WTC11 (cell line): ENCODE measurements around the gene TRIM41. TPM values are rescaled to one million over a fixed set of nuclear protein-coding genes. Genes with fewer than 3 reads are reported as not detected.
A peak's percentile ranks its signal among the peaks of the same experiment; 100 is the strongest.

Experiments used
- ATAC-seq: fragments of 200-7000 bp; cut with Tn5 transposase; 2 replicates; pipeline ENCODE4 v1.10.0; 2021; ENCODE audit warnings: mild to moderate bottlenecking, moderate library complexity
- CTCF ChIA-PET: fragments of 300-600 bp; sonication (Branson Sonifier 250); formaldehyde crosslinking; loops from one replicate; lab custom pipeline; 2021; ENCODE audit warnings: antibody characterized with exemption; lab: Charles Lee
- POLR2A ChIA-PET: fragments of 350-600 bp; sonication (Branson Sonifier 250); formaldehyde crosslinking; loops from one replicate; lab custom pipeline; 2021; ENCODE audit warnings: antibody characterized with exemption; lab: Charles Lee
- DNase-seq: peaks from one replicate; pipeline ENCODE4 v3.0.0; 2021; ENCODE audit warnings: low spot score
- H3K27ac Mint-ChIP-seq: 2 replicates; pipeline ENCODE4 v1.8.0; 2021; ENCODE audit warnings: mixed read lengths
- H3K27me3 Mint-ChIP-seq: 2 replicates; pipeline ENCODE4 v1.8.0; 2021; ENCODE audit warnings: low read depth, mild to moderate bottlenecking, moderate library complexity, mixed read lengths
- H3K36me3 Mint-ChIP-seq: 2 replicates; pipeline ENCODE4 v1.8.0; 2021; ENCODE audit warnings: mixed read lengths
- H3K4me1 Mint-ChIP-seq: 2 replicates; pipeline ENCODE4 v1.8.0; 2022; ENCODE audit warnings: mixed read lengths
- H3K4me3 Mint-ChIP-seq: 2 replicates; pipeline ENCODE4 v1.8.0; 2021; ENCODE audit warnings: mild to moderate bottlenecking, moderate library complexity, mixed read lengths
- H3K9me3 Mint-ChIP-seq: 2 replicates; pipeline ENCODE4 v1.8.0; 2021; ENCODE audit warnings: mixed read lengths
- FOXJ3 ChIP-seq: sonication (generic); formaldehyde crosslinking; IDR thresholded peaks from 2 replicates; pipeline ENCODE4 v1.9.0; 2021; ENCODE audit warnings: missing genetic modification reagents, mild to moderate bottlenecking, borderline replicate concordance
- HMGA2 ChIP-seq: fragments of 250-450 bp; sonication (Bioruptor Pico); IDR thresholded peaks from 2 replicates; pipeline ENCODE4 v1.4.0; 2021; ENCODE audit warnings: mild to moderate bottlenecking, moderate library complexity
- IRF2 ChIP-seq: sonication (generic); formaldehyde crosslinking; IDR thresholded peaks from 2 replicates; pipeline ENCODE4 v1.8.0; 2022; ENCODE audit warnings: low read depth, missing genetic modification reagents, borderline replicate concordance
- PRRX2 ChIP-seq: fragments of 250-450 bp; sonication (Bioruptor Pico); IDR thresholded peaks from 2 replicates; pipeline ENCODE4 v1.8.0; 2021; ENCODE audit warnings: mild to moderate bottlenecking
- SMAD4 ChIP-seq: sonication (generic); formaldehyde crosslinking; IDR thresholded peaks from 2 replicates; pipeline ENCODE4 v1.8.0; 2022; ENCODE audit warnings: mild to moderate bottlenecking, missing genetic modification reagents
- ZBTB21 ChIP-seq: sonication (generic); formaldehyde crosslinking; IDR thresholded peaks from 2 replicates; pipeline ENCODE4 v1.8.1; 2023; ENCODE audit warnings: mild to moderate bottlenecking, missing genetic modification reagents, borderline replicate concordance
- ZNF396 ChIP-seq: fragments of 250-450 bp; sonication (Bioruptor Pico); IDR thresholded peaks from 2 replicates; pipeline ENCODE4 v1.8.0; 2021; ENCODE audit warnings: mild to moderate bottlenecking, moderate library complexity, borderline replicate concordance
- ZNF423 ChIP-seq: fragments of 250-450 bp; sonication (Bioruptor Pico); IDR thresholded peaks from 2 replicates; pipeline ENCODE4 v2.1.2; 2022; ENCODE audit warnings: mild to moderate bottlenecking, moderate library complexity
- total RNA-seq: library from RNA; stranded (reverse); gene quantifications from 3 replicates; pipeline ENCODE4 v1.2.3, GENCODE V29; 2021
- TF ChIP-seq, protein P1 (sequence below): sonication (generic); formaldehyde crosslinking; IDR thresholded peaks from 2 replicates; pipeline ENCODE4 v1.8.1; 2023; ENCODE audit warnings: mild to moderate bottlenecking, moderate library complexity, missing genetic modification reagents
- TF ChIP-seq, protein P2 (sequence below): sonication (generic); formaldehyde crosslinking; conservative IDR thresholded peaks from 2 replicates; pipeline ENCODE4 v1.8.1; 2022; ENCODE audit warnings: mild to moderate bottlenecking, missing genetic modification reagents
- TF ChIP-seq, protein P3 (sequence below): sonication (generic); formaldehyde crosslinking; IDR thresholded peaks from 2 replicates; pipeline ENCODE4 v1.8.1; 2023; ENCODE audit warnings: mild to moderate bottlenecking, missing genetic modification reagents
- TF ChIP-seq, protein P4 (sequence below): sonication (generic); formaldehyde crosslinking; IDR thresholded peaks from 2 replicates; pipeline ENCODE4 v1.8.1; 2022; ENCODE audit warnings: missing genetic modification reagents, borderline replicate concordance
- TF ChIP-seq, protein P5 (sequence below): sonication (generic); formaldehyde crosslinking; IDR thresholded peaks from 2 replicates; pipeline ENCODE4 v1.8.0; 2022; ENCODE audit warnings: mild to moderate bottlenecking, missing genetic modification reagents
- TF ChIP-seq, protein P6 (sequence below): fragments of 200-600 bp; IDR thresholded peaks from 2 replicates; pipeline ENCODE4 v1.8.0; 2022; ENCODE audit warnings: antibody characterized with exemption
- TF ChIP-seq, protein P7 (sequence below): sonication (generic); formaldehyde crosslinking; IDR thresholded peaks from 2 replicates; pipeline ENCODE4 v1.8.1; 2022; ENCODE audit warnings: mild to moderate bottlenecking, moderate library complexity, missing genetic modification reagents
- TF ChIP-seq, protein P8 (sequence below): fragments of 250-450 bp; sonication (Bioruptor Pico); IDR thresholded peaks from 2 replicates; pipeline ENCODE4 v1.9.0; 2021; ENCODE audit warnings: moderate library complexity, mild to moderate bottlenecking, inconsistent platforms, borderline replicate concordance

TRIM41 gene
- total RNA-seq, 1 experiment from 2014 or later: 33.5 TPM

DNA sequence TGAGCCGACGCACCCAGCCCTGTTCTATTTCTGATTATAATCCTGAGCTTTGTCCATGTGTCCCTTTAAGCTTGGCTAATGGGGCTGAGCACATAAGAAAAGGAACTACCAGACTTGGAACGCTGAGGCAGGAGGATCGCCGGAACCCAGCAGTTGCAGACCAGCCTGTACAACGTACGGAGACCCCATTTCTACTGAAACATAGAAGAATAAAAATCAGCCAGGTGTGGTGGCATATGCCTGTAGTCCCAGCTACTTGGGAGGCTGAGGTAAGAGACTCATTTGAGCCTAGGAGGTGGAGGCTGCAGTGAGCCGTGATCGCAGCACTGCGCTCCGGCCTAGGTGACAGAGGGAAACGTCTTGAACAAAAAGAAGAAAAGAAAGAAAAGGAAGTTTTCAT is 40.4 kb upstream of the TRIM41 start:
- CTCF ChIA-PET: no interaction called here
- no peak overlapping the region for H3K27ac Mint-ChIP-seq
- ATAC-seq (no peak), DNase-seq (no peak)
- H3K27me3 Mint-ChIP-seq: peaks cover 8% of the 10 kb centered on the region
- TF ChIP-seq FOXJ3 (CRISPR knock-in tag): no peak
- no peak for TF ChIP-seq ZNF423 (CRISPR knock-in tag)
- no peak for TF ChIP-seq HMGA2 (CRISPR knock-in tag)
- TF ChIP-seq, protein P1, sequence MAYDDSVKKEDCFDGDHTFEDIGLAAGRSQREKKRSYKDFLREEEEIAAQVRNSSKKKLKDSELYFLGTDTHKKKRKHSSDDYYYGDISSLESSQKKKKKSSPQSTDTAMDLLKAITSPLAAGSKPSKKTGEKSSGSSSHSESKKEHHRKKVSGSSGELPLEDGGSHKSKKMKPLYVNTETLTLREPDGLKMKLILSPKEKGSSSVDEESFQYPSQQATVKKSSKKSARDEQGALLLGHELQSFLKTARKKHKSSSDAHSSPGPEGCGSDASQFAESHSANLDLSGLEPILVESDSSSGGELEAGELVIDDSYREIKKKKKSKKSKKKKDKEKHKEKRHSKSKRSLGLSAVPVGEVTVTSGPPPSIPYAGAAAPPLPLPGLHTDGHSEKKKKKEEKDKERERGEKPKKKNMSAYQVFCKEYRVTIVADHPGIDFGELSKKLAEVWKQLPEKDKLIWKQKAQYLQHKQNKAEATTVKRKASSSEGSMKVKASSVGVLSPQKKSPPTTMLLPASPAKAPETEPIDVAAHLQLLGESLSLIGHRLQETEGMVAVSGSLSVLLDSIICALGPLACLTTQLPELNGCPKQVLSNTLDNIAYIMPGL (CRISPR knock-in tag): 0 out of 2 replicates have a peak, but pooled peaks have one; percentile 15
- peak overlapping the region; percentile 38 for H3K4me3 Mint-ChIP-seq
- peaks cover 7% of the 10 kb centered on the region for H3K9me3 Mint-ChIP-seq
- POLR2A ChIA-PET: no interaction called here
- H3K36me3 Mint-ChIP-seq: peaks cover 4% of the 10 kb centered on the region
- peaks cover 11% of the 10 kb centered on the region for H3K4me1 Mint-ChIP-seq

DNA sequence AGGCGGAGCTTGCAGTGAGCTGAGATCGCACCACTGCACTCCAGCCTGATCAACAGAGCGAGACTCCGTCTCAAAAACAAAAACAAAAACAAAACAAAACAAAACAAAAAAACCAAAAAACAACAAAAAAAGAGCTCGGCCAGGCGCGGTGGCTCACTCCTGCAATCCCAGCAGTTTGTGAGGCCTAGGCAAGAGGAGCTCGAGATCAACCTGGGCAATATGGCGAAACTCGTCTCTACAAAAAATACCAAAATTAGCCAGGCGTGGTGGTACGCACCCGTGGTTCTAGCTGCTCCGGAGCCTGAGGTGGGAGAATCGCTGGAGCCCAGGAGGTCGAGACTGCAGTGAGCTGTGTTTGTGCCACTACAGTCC is 38.2 kb upstream of the TRIM41 start:
- H3K4me1 Mint-ChIP-seq: peaks cover 11% of the 10 kb centered on the region
- no peak for DNase-seq
- no peak for ATAC-seq
- ChIA-PET CTCF (interaction anchor here (0.6 to 2.9 kb wide), 21 partner anchors 12 to 374 kb away, joined by 3 to 44 read pairs (median 5); partner anchors contain the start of genes RACK1, TRIM41, TRIM52 and TRIM7), POLR2A (interaction anchor here (0.8 to 1.0 kb wide), 2 partner anchors 12 to 62 kb away, joined by 3 read pairs; no protein-coding TSS in a partner anchor)
- peaks cover 4% of the 10 kb centered on the region for H3K9me3 Mint-ChIP-seq
- peak overlapping the region; percentile 80 for H3K4me3 Mint-ChIP-seq
- H3K36me3 Mint-ChIP-seq: peaks cover 4% of the 10 kb centered on the region
- H3K27ac Mint-ChIP-seq: peak overlapping the region; percentile 96
- TF ChIP-seq ZBTB21 (CRISPR knock-in tag): no peak
- TF ChIP-seq, protein P2, sequence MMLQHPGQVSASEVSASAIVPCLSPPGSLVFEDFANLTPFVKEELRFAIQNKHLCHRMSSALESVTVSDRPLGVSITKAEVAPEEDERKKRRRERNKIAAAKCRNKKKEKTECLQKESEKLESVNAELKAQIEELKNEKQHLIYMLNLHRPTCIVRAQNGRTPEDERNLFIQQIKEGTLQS (CRISPR knock-in tag): no peak
- TF ChIP-seq, all 79 proteins: peak for 0
- peaks cover 25% of the 10 kb centered on the region for H3K27me3 Mint-ChIP-seq

DNA sequence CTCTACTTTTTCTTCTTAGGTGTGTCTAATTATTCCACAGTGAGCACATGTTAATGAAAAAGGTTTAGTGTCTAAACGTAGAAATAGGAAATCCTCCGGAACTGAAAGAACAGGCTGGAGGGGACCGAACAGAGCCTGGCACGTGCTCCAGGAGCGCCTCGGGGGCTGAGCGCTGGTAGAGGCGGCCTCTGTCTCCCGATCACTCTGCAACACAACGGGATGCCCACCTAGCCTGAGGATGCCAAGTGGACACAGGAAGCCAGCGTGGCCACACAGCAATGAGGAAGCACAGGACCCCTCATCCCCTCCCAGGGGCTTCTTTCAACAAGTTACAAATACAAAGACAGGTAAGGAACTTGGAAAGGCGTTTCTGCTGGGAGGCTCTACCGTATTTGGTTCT is 37.5 kb upstream of the TRIM41 start:
- TF ChIP-seq, protein P3, sequence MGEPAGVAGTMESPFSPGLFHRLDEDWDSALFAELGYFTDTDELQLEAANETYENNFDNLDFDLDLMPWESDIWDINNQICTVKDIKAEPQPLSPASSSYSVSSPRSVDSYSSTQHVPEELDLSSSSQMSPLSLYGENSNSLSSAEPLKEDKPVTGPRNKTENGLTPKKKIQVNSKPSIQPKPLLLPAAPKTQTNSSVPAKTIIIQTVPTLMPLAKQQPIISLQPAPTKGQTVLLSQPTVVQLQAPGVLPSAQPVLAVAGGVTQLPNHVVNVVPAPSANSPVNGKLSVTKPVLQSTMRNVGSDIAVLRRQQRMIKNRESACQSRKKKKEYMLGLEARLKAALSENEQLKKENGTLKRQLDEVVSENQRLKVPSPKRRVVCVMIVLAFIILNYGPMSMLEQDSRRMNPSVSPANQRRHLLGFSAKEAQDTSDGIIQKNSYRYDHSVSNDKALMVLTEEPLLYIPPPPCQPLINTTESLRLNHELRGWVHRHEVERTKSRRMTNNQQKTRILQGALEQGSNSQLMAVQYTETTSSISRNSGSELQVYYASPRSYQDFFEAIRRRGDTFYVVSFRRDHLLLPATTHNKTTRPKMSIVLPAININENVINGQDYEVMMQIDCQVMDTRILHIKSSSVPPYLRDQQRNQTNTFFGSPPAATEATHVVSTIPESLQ (CRISPR knock-in tag): no peak
- TF ChIP-seq, protein P4, sequence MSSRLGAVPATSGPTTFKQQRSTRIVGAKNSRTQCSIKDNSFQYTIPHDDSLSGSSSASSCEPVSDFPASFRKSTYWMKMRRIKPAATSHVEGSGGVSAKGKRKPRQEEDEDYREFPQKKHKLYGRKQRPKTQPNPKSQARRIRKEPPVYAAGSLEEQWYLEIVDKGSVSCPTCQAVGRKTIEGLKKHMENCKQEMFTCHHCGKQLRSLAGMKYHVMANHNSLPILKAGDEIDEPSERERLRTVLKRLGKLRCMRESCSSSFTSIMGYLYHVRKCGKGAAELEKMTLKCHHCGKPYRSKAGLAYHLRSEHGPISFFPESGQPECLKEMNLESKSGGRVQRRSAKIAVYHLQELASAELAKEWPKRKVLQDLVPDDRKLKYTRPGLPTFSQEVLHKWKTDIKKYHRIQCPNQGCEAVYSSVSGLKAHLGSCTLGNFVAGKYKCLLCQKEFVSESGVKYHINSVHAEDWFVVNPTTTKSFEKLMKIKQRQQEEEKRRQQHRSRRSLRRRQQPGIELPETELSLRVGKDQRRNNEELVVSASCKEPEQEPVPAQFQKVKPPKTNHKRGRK (CRISPR knock-in tag): no peak
- TF ChIP-seq, protein P5, sequence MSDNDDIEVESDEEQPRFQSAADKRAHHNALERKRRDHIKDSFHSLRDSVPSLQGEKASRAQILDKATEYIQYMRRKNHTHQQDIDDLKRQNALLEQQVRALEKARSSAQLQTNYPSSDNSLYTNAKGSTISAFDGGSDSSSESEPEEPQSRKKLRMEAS (CRISPR knock-in tag): no peak
- TF ChIP-seq, protein P6, sequence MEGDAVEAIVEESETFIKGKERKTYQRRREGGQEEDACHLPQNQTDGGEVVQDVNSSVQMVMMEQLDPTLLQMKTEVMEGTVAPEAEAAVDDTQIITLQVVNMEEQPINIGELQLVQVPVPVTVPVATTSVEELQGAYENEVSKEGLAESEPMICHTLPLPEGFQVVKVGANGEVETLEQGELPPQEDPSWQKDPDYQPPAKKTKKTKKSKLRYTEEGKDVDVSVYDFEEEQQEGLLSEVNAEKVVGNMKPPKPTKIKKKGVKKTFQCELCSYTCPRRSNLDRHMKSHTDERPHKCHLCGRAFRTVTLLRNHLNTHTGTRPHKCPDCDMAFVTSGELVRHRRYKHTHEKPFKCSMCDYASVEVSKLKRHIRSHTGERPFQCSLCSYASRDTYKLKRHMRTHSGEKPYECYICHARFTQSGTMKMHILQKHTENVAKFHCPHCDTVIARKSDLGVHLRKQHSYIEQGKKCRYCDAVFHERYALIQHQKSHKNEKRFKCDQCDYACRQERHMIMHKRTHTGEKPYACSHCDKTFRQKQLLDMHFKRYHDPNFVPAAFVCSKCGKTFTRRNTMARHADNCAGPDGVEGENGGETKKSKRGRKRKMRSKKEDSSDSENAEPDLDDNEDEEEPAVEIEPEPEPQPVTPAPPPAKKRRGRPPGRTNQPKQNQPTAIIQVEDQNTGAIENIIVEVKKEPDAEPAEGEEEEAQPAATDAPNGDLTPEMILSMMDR: no peak
- TF ChIP-seq IRF2 (CRISPR knock-in tag) (no peak), SMAD4 (CRISPR knock-in tag) (no peak), ZNF396 (CRISPR knock-in tag) (no peak), PRRX2 (CRISPR knock-in tag) (no peak)
- TF ChIP-seq, protein P7, sequence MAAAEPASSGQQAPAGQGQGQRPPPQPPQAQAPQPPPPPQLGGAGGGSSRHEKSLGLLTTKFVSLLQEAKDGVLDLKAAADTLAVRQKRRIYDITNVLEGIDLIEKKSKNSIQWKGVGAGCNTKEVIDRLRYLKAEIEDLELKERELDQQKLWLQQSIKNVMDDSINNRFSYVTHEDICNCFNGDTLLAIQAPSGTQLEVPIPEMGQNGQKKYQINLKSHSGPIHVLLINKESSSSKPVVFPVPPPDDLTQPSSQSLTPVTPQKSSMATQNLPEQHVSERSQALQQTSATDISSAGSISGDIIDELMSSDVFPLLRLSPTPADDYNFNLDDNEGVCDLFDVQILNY (CRISPR knock-in tag): no peak
- TF ChIP-seq, protein P8, sequence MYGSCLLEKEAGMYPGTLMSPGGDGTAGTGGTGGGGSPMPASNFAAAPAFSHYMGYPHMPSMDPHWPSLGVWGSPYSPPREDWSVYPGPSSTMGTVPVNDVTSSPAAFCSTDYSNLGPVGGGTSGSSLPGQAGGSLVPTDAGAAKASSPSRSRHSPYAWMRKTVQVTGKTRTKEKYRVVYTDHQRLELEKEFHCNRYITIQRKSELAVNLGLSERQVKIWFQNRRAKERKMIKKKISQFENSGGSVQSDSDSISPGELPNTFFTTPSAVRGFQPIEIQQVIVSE: no peak
- TF ChIP-seq, protein P2 (CRISPR knock-in tag): no peak
- Mint-ChIP-seq H3K36me3 (peaks cover 7% of the 10 kb centered on the region), H3K27ac (no peak overlapping the region), H3K9me3 (peaks cover 4% of the 10 kb centered on the region), H3K27me3 (peaks cover 27% of the 10 kb centered on the region), H3K4me1 (peaks cover 14% of the 10 kb centered on the region), H3K4me3 (peak overlapping the region; percentile 43)
- no peak for ATAC-seq
- POLR2A ChIA-PET: no interaction called here
- CTCF ChIA-PET: interaction anchor here (1.6 to 2.9 kb wide), 5 partner anchors 12 to 37 kb away, joined by 4 to 44 read pairs (median 10); partner anchors contain the start of gene TRIM41
- no peak for DNase-seq
